Neuronal stem cell (in vitro differentiated cells): ENCODE data around the gene ENKUR.
A peak's percentile ranks its signal among the peaks of the same experiment; 100 is the strongest.
"Not testable (repeated sequence)": the region's sequence is repeated elsewhere in the genome, so short reads cannot be mapped to it uniquely, and the experiment has no call there.

Experiments used
- DNase-seq: peaks from one replicate; pipeline ENCODE4 v3.0.0-alpha.2; 2013; ENCODE audit warnings: low spot score
- H2AFZ ChIP-seq: one replicate; pipeline ENCODE4 v1.6.1; 2013; ENCODE audit warnings: mild to moderate bottlenecking, low read length, inconsistent platforms
- H2AK5ac ChIP-seq: 2 replicates; pipeline ENCODE4 v1.6.1; 2013; ENCODE audit warnings: low read depth, mild to moderate bottlenecking, inconsistent platforms, low read length, moderate library complexity, mixed read lengths
- H2BK120ac ChIP-seq: 2 replicates; pipeline ENCODE4 v1.6.1; 2013; ENCODE audit warnings: low read depth, mild to moderate bottlenecking, inconsistent platforms, low read length, moderate library complexity, mixed read lengths
- H2BK12ac ChIP-seq: one replicate; pipeline ENCODE4 v1.6.1; 2013; ENCODE audit warnings: low read length, inconsistent platforms
- H2BK15ac ChIP-seq: 2 replicates; pipeline ENCODE4 v1.6.1; 2013; ENCODE audit warnings: mild to moderate bottlenecking, low read length, inconsistent platforms, mixed read lengths
- H2BK5ac ChIP-seq: one replicate; pipeline ENCODE4 v1.6.1; 2013; ENCODE audit warnings: inconsistent platforms, mild to moderate bottlenecking, low read length, moderate library complexity
- H3K14ac ChIP-seq: one replicate; pipeline ENCODE4 v1.6.1; 2013; ENCODE audit warnings: low read length, inconsistent platforms
- H3K18ac ChIP-seq: 2 replicates; pipeline ENCODE4 v1.6.1; 2013; ENCODE audit warnings: low read length, inconsistent platforms
- H3K23ac ChIP-seq: 2 replicates; pipeline ENCODE4 v1.6.1; 2013; ENCODE audit warnings: low read depth, mild to moderate bottlenecking, mixed read lengths, low read length, inconsistent platforms; ENCODE audit not compliant: poor library complexity
- H3K27ac ChIP-seq: replicated peaks from 3 replicates; pipeline ENCODE4 v1.5.1; 2013; ENCODE audit warnings: low read length, inconsistent platforms
- H3K27me3 ChIP-seq, 3 experiments: 2 replicates each; pipeline ENCODE4 v1.6.1; 2013; ENCODE audit warnings: low read length in 3 of 3, mild to moderate bottlenecking in 2 of 3, inconsistent platforms in 1 of 3, low read depth in 1 of 3, mixed read lengths in 1 of 3, moderate library complexity in 1 of 3; ENCODE audit not compliant: control insufficient read depth in 3 of 3, insufficient read depth in 3 of 3
- H3K36me3 ChIP-seq, 2 donors: replicated peaks in 1 of 2; 2 replicates each; pipeline ENCODE4 v1.6.1; 2013; ENCODE audit warnings: low read length in 2 of 2; ENCODE audit not compliant: control insufficient read depth in 2 of 2, insufficient read depth in 2 of 2
- H3K4ac ChIP-seq: 2 replicates; pipeline ENCODE4 v1.6.1; 2013; ENCODE audit warnings: inconsistent platforms, mild to moderate bottlenecking, low read length, moderate library complexity
- H3K4me1 ChIP-seq, 2 donors: 1 replicate in 1 of 2; 2 replicates in 1 of 2; pipeline ENCODE4 v1.6.1; 2013; ENCODE audit warnings: low read length in 2 of 2, low read depth in 1 of 2; ENCODE audit not compliant: control insufficient read depth in 2 of 2, insufficient read depth in 1 of 2
- H3K4me2 ChIP-seq: one replicate; pipeline ENCODE4 v1.6.1; 2013; ENCODE audit warnings: mild to moderate bottlenecking, low read length, inconsistent platforms; ENCODE audit not compliant: insufficient read depth, poor library complexity, severe bottlenecking
- H3K4me3 ChIP-seq, 2 donors: 2 replicates each; pipeline ENCODE4 v1.5.1; 2013; ENCODE audit warnings: low read length in 2 of 2, mild to moderate bottlenecking in 2 of 2, inconsistent platforms in 1 of 2, moderate library complexity in 1 of 2
- H3K79me1 ChIP-seq: one replicate; pipeline ENCODE4 v1.6.1; 2013; ENCODE audit warnings: low read depth, mild to moderate bottlenecking, inconsistent platforms, low read length, moderate library complexity
- H3K9ac ChIP-seq: one replicate; pipeline ENCODE4 v1.6.1; 2013; ENCODE audit warnings: mild to moderate bottlenecking, low read depth, low read length, inconsistent platforms; ENCODE audit not compliant: poor library complexity
- H3K9me3 ChIP-seq, 2 donors: replicated peaks in 1 of 2; 2 replicates each; pipeline versions ENCODE3 to v1.6.1; 2013; ENCODE audit warnings: low read length in 2 of 2, mild to moderate bottlenecking in 2 of 2, inconsistent platforms in 1 of 2, low read depth in 1 of 2, mixed read lengths in 1 of 2, moderate library complexity in 1 of 2; ENCODE audit not compliant: control insufficient read depth in 2 of 2, insufficient read depth in 1 of 2
- H4K8ac ChIP-seq: one replicate; pipeline ENCODE4 v1.6.1; 2013; ENCODE audit warnings: low read depth, mild to moderate bottlenecking, inconsistent platforms, low read length, moderate library complexity
- H4K91ac ChIP-seq: one replicate; pipeline ENCODE4 v1.6.1; 2013; ENCODE audit warnings: low read length, low read depth, mild to moderate bottlenecking, inconsistent platforms; ENCODE audit not compliant: poor library complexity
- WGBS, 2 donors: extraction: QIAGEN DNeasy Blood & Tissue Kit; methylation state at CpG; one replicate each; pipeline ENCODE4 v1.1.7; 2013; ENCODE audit warnings: missing lambda C conversion rate in 2 of 2, mixed read lengths in 1 of 2; ENCODE audit not compliant: insufficient read length in 2 of 2, insufficient replicate concordance in 1 of 2; ENCODE audit errors: extremely low coverage in 2 of 2; 5-methylcytosine and 5-hydroxymethylcytosine counted together

The ENKUR gene

GRCh38 chr10:24958091-24958720, 57.8 kb downstream of the ENKUR start:
- peaks cover 3 to 26% of the 10 kb centered on the region in 2 donors for H3K4me1 ChIP-seq
- no peak overlapping the region for H2BK15ac ChIP-seq
- no peak overlapping the region for H4K91ac ChIP-seq
- no peaks in the 10 kb centered on the region for H3K27me3 ChIP-seq
- no peak overlapping the region for H3K9ac ChIP-seq
- H2AK5ac ChIP-seq = no peak overlapping the region
- H2BK5ac ChIP-seq = no peak overlapping the region
- H3K14ac ChIP-seq = no peak overlapping the region
- no peak overlapping the region for H4K8ac ChIP-seq
- H3K79me1 ChIP-seq = no peaks in the 10 kb centered on the region
- no peak overlapping the region for H3K4me3 ChIP-seq
- no peaks in the 10 kb centered on the region for H3K36me3 ChIP-seq
- no peak overlapping the region for H3K4me2 ChIP-seq
- H3K4ac ChIP-seq = no peak overlapping the region
- no peak overlapping the region for H3K27ac ChIP-seq
- H2AFZ ChIP-seq = peak overlapping the region; percentile 72
- WGBS, 2 donors = no CpG with 5 or more reads among the region's 4 CpGs
- no peak overlapping the region for H3K23ac ChIP-seq
- no peaks in the 10 kb centered on the region for H3K9me3 ChIP-seq
- no peak for DNase-seq
- no peak overlapping the region for H3K18ac ChIP-seq
- no peak overlapping the region for H2BK120ac ChIP-seq
- H2BK12ac ChIP-seq = no peak overlapping the region

GRCh38 chr10:24957624-24958051, 58.3 kb downstream of the ENKUR start:
- not testable (repeated sequence) for H2BK12ac ChIP-seq, H4K91ac ChIP-seq, H2BK120ac ChIP-seq, H3K23ac ChIP-seq, H3K14ac ChIP-seq, H3K79me1 ChIP-seq, H3K9me3 ChIP-seq, H2AK5ac ChIP-seq, H3K9ac ChIP-seq, H2AFZ ChIP-seq, H3K18ac ChIP-seq, DNase-seq, H2BK5ac ChIP-seq, H3K27ac ChIP-seq, H3K4me3 ChIP-seq, H3K36me3 ChIP-seq, H3K27me3 ChIP-seq, H3K4ac ChIP-seq, H4K8ac ChIP-seq, H3K4me2 ChIP-seq, H2BK15ac ChIP-seq
- H3K4me1 ChIP-seq = peaks cover 3 to 29% of the 10 kb centered on the region in 2 donors
- WGBS, 2 donors = no CpG with 5 or more reads among the region's 6 CpGs

GRCh38 chr10:24953675-24954074, 62.3 kb downstream of the ENKUR start:
- H3K4me3 ChIP-seq = no peak overlapping the region
- H3K14ac ChIP-seq = no peak overlapping the region
- H2BK12ac ChIP-seq = no peak overlapping the region

GRCh38 chr10:24952707-24953645, 63.0 kb downstream of the ENKUR start:
- Histone ChIP-seq H3K9me3 (no peaks in the 10 kb centered on the region), H3K9ac (peak overlapping the region; percentile 80), H2AK5ac (no peak overlapping the region), H3K4ac (no peak overlapping the region), H2BK5ac (no peak overlapping the region), H3K36me3 (no peaks in the 10 kb centered on the region), H2AFZ (peak overlapping the region; percentile 40), H4K8ac (no peak overlapping the region), H3K23ac (peak overlapping the region; percentile 56), H3K27ac (peak overlapping the region; percentile 72), H4K91ac (no peak overlapping the region), H3K4me2 (peak overlapping the region; percentile 66), H2BK120ac (peak overlapping the region; percentile 6), H3K4me1 (peaks cover 16 to 22% of the 10 kb centered on the region in 2 donors), H2BK12ac (no peak overlapping the region), H3K18ac (peak overlapping the region; percentile 87), H3K79me1 (no peaks in the 10 kb centered on the region), H3K27me3 (no peaks in the 10 kb centered on the region), H3K4me3 (peak overlapping the region; percentile 66 to 72), H2BK15ac (peak overlapping the region; percentile 77), H3K14ac (no peak overlapping the region)
- WGBS, 2 donors = no CpG with 5 or more reads among the region's 53 CpGs
- DNase-seq = peak; percentile 57

More at GRCh38 chr10:24953675-24954074, 62.3 kb downstream of the ENKUR start:
- Histone ChIP-seq H3K23ac (no peak overlapping the region), H3K79me1 (no peaks in the 10 kb centered on the region), H3K4me2 (no peak overlapping the region), H2BK15ac (no peak overlapping the region), H3K27me3 (no peaks in the 10 kb centered on the region), H3K4ac (no peak overlapping the region), H3K36me3 (no peaks in the 10 kb centered on the region), H2BK5ac (no peak overlapping the region), H2BK120ac (no peak overlapping the region), H3K18ac (no peak overlapping the region), H3K27ac (no peak overlapping the region), H3K4me1 (peaks cover 16 to 29% of the 10 kb centered on the region in 2 donors), H4K91ac (no peak overlapping the region), H2AFZ (peak overlapping the region; percentile 40), H3K9me3 (no peaks in the 10 kb centered on the region), H2AK5ac (no peak overlapping the region), H3K9ac (no peak overlapping the region), H4K8ac (no peak overlapping the region)
- WGBS, 2 donors = no CpG with 5 or more reads among the region's 11 CpGs
- DNase-seq = no peak
